A673 (cell line): ENCODE data around the gene CCR6. TPM values are rescaled to one million over a fixed set of nuclear protein-coding genes. Genes with fewer than 3 reads are reported as not detected.

Experiments used
- BruUV-seq: library from RNA; stranded (reverse); fragments of 400-500 nt; replicated peaks from 2 replicates; lab custom pipeline; 2021; lab: Mats Ljungman, UMichigan
- CTCF ChIA-PET: fragments of 300-600 bp; sonication (Branson Sonifier 250); formaldehyde crosslinking; loops from one replicate; lab custom pipeline; 2022; ENCODE audit warnings: antibody characterized with exemption; lab: Charles Lee
- POLR2A ChIA-PET: fragments of 300-600 bp; sonication (Branson Sonifier 250); formaldehyde crosslinking; loops from one replicate; lab custom pipeline; 2022; ENCODE audit warnings: antibody characterized with exemption; ENCODE audit not compliant: low non-redundant PET; lab: Charles Lee
- DNase-seq: peaks from one replicate; pipeline ENCODE4 v3.0.0-alpha.2; 2015; ENCODE audit warnings: low spot score
- H3K27ac ChIP-seq: fragments of 200-600 bp; sonication (generic); 2 replicates; pipeline ENCODE4 v1.5.1; 2016; ENCODE audit warnings: mixed run types, low read depth, mild to moderate bottlenecking, mixed read lengths, antibody characterized with exemption, low read length; ENCODE audit not compliant: poor library complexity, severe bottlenecking
- H3K27me3 ChIP-seq: fragments of 200-600 bp; sonication (generic); replicated peaks from 2 replicates; pipeline ENCODE4 v1.6.1; 2017; ENCODE audit warnings: mixed run types, low read depth, mild to moderate bottlenecking, mixed read lengths, antibody characterized with exemption, low read length; ENCODE audit not compliant: insufficient read depth, poor library complexity
- H3K36me3 ChIP-seq: fragments of 200-600 bp; sonication (generic); 2 replicates; pipeline ENCODE4 v1.6.1; 2016; ENCODE audit warnings: mixed run types, mild to moderate bottlenecking, mixed read lengths, antibody characterized with exemption, low read length; ENCODE audit not compliant: insufficient read depth, poor library complexity, severe bottlenecking
- H3K4me1 ChIP-seq: fragments of 200-600 bp; sonication (generic); 2 replicates; pipeline ENCODE4 v1.6.1; 2017; ENCODE audit warnings: mixed run types, mild to moderate bottlenecking, mixed read lengths, antibody characterized with exemption, low read length; ENCODE audit not compliant: insufficient read depth, poor library complexity, severe bottlenecking
- H3K4me3 ChIP-seq: fragments of 200-600 bp; sonication (generic); 2 replicates; pipeline ENCODE4 v1.5.1; 2016; ENCODE audit warnings: low read depth, mixed run types, mild to moderate bottlenecking, mixed read lengths, low read length; ENCODE audit not compliant: poor library complexity, severe bottlenecking
- H3K9me3 ChIP-seq: fragments of 200-600 bp; sonication (generic); 2 replicates; pipeline ENCODE4 v1.6.1; 2016; ENCODE audit warnings: mixed run types, low read depth, mild to moderate bottlenecking, mixed read lengths, antibody characterized with exemption, low read length; ENCODE audit not compliant: poor library complexity, severe bottlenecking
- CTCF ChIP-seq: fragments of 300-800, 200-600 bp; sonication (generic); conservative IDR thresholded peaks from 2 replicates; pipeline ENCODE4 v1.5.1; 2017; ENCODE audit warnings: low read depth, mild to moderate bottlenecking, antibody characterized with exemption, low read length, moderate library complexity, mixed read lengths
- EZH2 ChIP-seq: fragments of 200-600 bp; sonication (generic); IDR thresholded peaks from 2 replicates; pipeline ENCODE4 v1.6.1; 2017; ENCODE audit warnings: borderline replicate concordance, low read depth, mild to moderate bottlenecking, mixed read lengths, antibody characterized with exemption, low read length; ENCODE audit not compliant: poor library complexity, severe bottlenecking
- intact Hi-C: fragments of 100-400 bp; cut with micrococcal nuclease; formaldehyde crosslinking; loops from one replicate; pipeline ENCODE4 v1.10.0; 2022; ENCODE audit not compliant: unreplicated experiment
- total RNA-seq: library from RNA; stranded (reverse); gene quantifications from 2 replicates; pipeline ENCODE4 v1.2.3, GENCODE V29; 2021

Gene CCR6
- total RNA-seq, 1 experiment from 2014 or later: not detected

- no peaks in the 10 kb centered on the region for H3K36me3 ChIP-seq
- H3K4me1 ChIP-seq: no peaks in the 10 kb centered on the region
- TF ChIP-seq CTCF (no peak), EZH2 (no peak)
- ChIA-PET POLR2A (no interaction called here), CTCF (no interaction called here)
- intact Hi-C loops: no loop called here
- H3K27me3 ChIP-seq: no peaks in the 10 kb centered on the region
- DNase-seq: no peak
- H3K4me3 ChIP-seq: no peak overlapping the region
- BruUV-seq: no TSS peak
- no peak overlapping the region for H3K27ac ChIP-seq
- no peaks in the 10 kb centered on the region for H3K9me3 ChIP-seq
Measured at GRCh38 chr6:167105060-167105459, 17.8 kb upstream of the CCR6 start.

- Histone ChIP-seq H3K4me1 (no peaks in the 10 kb centered on the region), H3K4me3 (no peak overlapping the region), H3K27ac (no peak overlapping the region), H3K36me3 (no peaks in the 10 kb centered on the region), H3K27me3 (peaks cover 11% of the 10 kb centered on the region), H3K9me3 (no peaks in the 10 kb centered on the region)
- no peak for DNase-seq
- ChIA-PET CTCF (no interaction called here), POLR2A (no interaction called here)
- intact Hi-C loops: no loop called here
- no TSS peak for BruUV-seq
- TF ChIP-seq CTCF: no peak
- TF ChIP-seq EZH2: no peak
Measured at GRCh38 chr6:167106406-167106805, 16.5 kb upstream of the CCR6 start.

GRCh38 chr6:167107787-167108186, 15.1 kb upstream of the CCR6 start:
- TF ChIP-seq CTCF (no peak), EZH2 (no peak)
- H3K27me3 ChIP-seq: peaks cover 14% of the 10 kb centered on the region
- H3K27ac ChIP-seq: no peak overlapping the region
- H3K4me3 ChIP-seq: no peak overlapping the region
- no peaks in the 10 kb centered on the region for H3K9me3 ChIP-seq
- no TSS peak for BruUV-seq
- DNase-seq: no peak
- intact Hi-C loops: no loop called here
- POLR2A ChIA-PET: no interaction called here
- H3K4me1 ChIP-seq: no peaks in the 10 kb centered on the region
- no peaks in the 10 kb centered on the region for H3K36me3 ChIP-seq
- CTCF ChIA-PET: no interaction called here
